ENCODE data around the gene PIP4P1. TPM values are rescaled to one million over a fixed set of nuclear protein-coding genes. Genes with fewer than 3 reads are reported as not detected.

The PIP4P1 gene
- total and polyA plus RNA-seq, 8 donors, result 2.0 to 30.5 (median 22.4) TPM

DNA sequence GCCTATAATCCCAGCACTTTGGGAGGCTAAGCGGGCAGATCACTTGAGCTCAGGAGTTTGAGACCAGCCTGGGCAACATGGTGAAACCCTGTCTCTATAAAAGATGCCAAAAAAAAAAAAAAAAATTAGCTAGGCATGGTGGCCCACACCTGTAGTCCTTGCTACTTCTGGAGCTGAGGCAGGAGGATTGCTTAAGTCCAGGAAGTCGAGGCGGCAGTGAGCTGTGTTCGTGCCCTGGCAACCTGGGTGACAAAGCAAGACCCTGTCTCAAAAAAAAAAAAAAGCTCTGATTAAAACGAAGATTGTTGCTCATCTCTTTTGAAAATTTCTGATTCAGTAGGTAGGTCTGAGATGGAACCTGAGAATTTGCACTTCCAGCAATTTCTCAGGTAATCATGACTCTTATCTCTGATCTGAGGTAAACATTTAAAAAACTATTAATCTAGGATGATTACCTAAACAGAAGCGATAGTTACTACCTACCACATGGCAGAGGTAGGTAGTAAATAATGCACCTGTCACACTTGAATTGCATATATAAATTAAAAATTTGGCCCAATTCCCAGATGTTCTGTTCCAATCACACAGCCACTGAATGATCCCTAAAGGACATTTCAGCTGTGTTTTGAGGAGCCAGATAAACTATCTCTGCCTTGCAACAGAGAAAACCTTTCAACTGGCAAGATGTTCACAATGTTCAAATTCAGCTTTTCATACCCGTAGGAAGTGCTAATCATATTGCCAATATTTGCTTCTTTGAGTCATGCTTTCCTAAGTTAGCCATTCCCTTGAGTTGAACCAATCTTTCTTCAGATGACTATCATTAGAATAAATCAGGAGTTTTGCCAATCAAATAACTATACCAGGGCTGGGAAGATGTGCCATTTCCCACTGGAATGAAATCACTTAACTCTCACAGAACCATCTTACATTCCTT, 43.7 kb downstream of the PIP4P1 start:
- DNase-seq, result peak in 1 of 2 donors; percentile 41
- no peak for TF ChIP-seq POLR2A (IDR thresholded peaks at IDR 0.05)
- peak in 2 of 3 donors; percentile 60 to 61 for TF ChIP-seq POLR2AphosphoS5 (IDR thresholded peaks at IDR 0.05)
- TF ChIP-seq EP300 (IDR thresholded peaks at IDR 0.05), result no peak
- H3K9me3 ChIP-seq, result no peaks in the 10 kb centered on the region
- peak overlapping the region; percentile 15 to 79 (median 72) for H3K27ac ChIP-seq
- no peak overlapping the region for H3K4me3 ChIP-seq
- H3K36me3 ChIP-seq, result no peaks in the 10 kb centered on the region
- H3K4me1 ChIP-seq, result peaks cover 25 to 47% (median 27%) of the 10 kb centered on the region in 4 donors
- no peaks in the 10 kb centered on the region for H3K27me3 ChIP-seq
- intact Hi-C loops (cut with DNase I; ENCODE audit: low total_unique reads), result loop anchor here (10.0 kb wide), 1 partner anchor 57 kb away; no protein-coding TSS in a partner anchor
- WGBS, 5 donors, result 34 to 59% (median 45%) methylated on average over 7 of the region's 7 CpGs

DNA sequence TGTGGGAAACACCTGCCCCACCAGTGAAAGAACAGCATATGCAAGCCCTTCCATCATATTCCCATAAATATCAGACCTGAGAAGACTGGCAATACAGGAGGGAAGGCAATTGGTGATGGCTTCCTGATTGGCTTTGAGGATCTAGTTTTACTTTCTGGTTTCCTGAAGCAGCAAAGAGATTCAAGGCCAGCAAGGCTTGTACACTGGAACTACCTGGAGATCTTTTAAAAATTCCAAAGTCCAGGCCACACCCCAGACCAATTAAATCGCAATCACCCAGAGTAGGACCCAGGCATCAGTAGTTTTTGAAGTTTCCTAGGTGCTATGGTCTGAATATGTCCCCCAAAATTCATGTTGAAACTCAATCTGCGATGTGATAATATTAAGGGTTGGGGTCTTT, 45.0 kb downstream of the PIP4P1 start:
- DNase-seq, result peak in 1 of 2 donors; percentile 46
- H3K4me1 ChIP-seq, result peaks cover 31 to 60% (median 36%) of the 10 kb centered on the region in 4 donors
- H3K27me3 ChIP-seq, result no peaks in the 10 kb centered on the region
- intact Hi-C loops (cut with DNase I; ENCODE audit: low total_unique reads), result loop anchor here (10.0 kb wide), 1 partner anchor 59 kb away; no protein-coding TSS in a partner anchor
- WGBS, 5 donors, result 67 to 77% (median 74%) methylated on average over 2 of the region's 2 CpGs
- H3K4me3 ChIP-seq, result no peak overlapping the region
- TF ChIP-seq, protein P1, sequence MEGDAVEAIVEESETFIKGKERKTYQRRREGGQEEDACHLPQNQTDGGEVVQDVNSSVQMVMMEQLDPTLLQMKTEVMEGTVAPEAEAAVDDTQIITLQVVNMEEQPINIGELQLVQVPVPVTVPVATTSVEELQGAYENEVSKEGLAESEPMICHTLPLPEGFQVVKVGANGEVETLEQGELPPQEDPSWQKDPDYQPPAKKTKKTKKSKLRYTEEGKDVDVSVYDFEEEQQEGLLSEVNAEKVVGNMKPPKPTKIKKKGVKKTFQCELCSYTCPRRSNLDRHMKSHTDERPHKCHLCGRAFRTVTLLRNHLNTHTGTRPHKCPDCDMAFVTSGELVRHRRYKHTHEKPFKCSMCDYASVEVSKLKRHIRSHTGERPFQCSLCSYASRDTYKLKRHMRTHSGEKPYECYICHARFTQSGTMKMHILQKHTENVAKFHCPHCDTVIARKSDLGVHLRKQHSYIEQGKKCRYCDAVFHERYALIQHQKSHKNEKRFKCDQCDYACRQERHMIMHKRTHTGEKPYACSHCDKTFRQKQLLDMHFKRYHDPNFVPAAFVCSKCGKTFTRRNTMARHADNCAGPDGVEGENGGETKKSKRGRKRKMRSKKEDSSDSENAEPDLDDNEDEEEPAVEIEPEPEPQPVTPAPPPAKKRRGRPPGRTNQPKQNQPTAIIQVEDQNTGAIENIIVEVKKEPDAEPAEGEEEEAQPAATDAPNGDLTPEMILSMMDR (IDR thresholded peaks at IDR 0.05), result no peak
- TF ChIP-seq POLR2AphosphoS5 (IDR thresholded peaks at IDR 0.05), result no peak
- TF ChIP-seq EP300 (IDR thresholded peaks at IDR 0.05), result no peak
- TF ChIP-seq POLR2A (IDR thresholded peaks at IDR 0.05), result no peak
- no peaks in the 10 kb centered on the region for H3K36me3 ChIP-seq
- peak overlapping the region; percentile 58 to 79 (median 72) for H3K27ac ChIP-seq
- no peaks in the 10 kb centered on the region for H3K9me3 ChIP-seq

DNA sequence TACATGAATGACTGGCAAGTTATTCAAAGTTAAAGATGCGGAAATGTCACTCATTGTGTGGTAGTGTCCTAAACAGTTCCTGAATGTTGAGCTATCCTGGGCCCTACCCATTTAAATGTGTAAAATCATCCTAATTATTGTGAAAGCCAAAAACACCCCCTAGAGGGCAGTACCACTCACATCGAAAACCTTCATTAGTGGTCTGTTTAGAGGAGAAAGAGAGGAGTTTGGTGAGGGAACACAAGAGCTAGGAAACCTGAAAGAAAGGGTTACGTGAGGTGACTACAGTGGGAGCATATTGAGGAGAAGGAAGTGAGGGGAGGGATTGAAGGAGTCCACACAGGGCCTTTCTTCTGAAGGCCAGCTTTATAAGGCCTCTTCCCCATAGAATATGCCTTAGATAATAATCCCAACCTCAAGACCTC, 45.4 kb downstream of the PIP4P1 start:
- peaks cover 31 to 65% (median 41%) of the 10 kb centered on the region in 4 donors for H3K4me1 ChIP-seq
- H3K27ac ChIP-seq, result peak overlapping the region; percentile 58 to 79 (median 72)
- no peak overlapping the region for H3K4me3 ChIP-seq
- intact Hi-C loops (cut with DNase I; ENCODE audit: low total_unique reads), result loop anchor here (10.0 kb wide), 1 partner anchor 59 kb away; no protein-coding TSS in a partner anchor
- H3K36me3 ChIP-seq, result no peaks in the 10 kb centered on the region
- H3K27me3 ChIP-seq, result no peaks in the 10 kb centered on the region
- peak in 1 of 2 donors; percentile 76 for DNase-seq
- TF ChIP-seq POLR2A (IDR thresholded peaks at IDR 0.05), result no peak
- TF ChIP-seq EP300 (IDR thresholded peaks at IDR 0.05), result no peak
- TF ChIP-seq, protein P1 (IDR thresholded peaks at IDR 0.05), result peak in 5 of 7 experiments; percentile 38 to 51 (median 46)
- 33 to 46% (median 43%) methylated on average over 3 of the region's 3 CpGs for WGBS, 5 donors
- H3K9me3 ChIP-seq, result no peaks in the 10 kb centered on the region

DNA sequence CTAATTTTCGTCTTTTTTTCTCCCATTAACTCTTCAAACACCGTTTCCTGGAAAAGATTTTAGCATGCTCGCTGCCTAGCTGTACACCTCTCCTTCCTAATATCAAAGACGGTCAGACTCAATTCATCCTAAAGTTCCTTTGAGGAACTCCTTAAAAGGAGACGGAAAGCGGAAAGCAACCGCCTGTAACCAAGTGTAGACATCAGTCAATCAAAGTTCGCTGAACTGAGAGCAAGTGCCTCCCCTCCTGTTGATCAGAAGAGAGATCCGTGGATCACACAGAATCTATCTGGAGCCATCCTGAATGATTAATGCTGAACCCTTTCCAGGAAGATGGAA, 47.5 kb downstream of the PIP4P1 start:
- TF ChIP-seq, protein P1 (IDR thresholded peaks at IDR 0.05), result no peak
- TF ChIP-seq POLR2A (IDR thresholded peaks at IDR 0.05), result no peak
- no peak for TF ChIP-seq POLR2AphosphoS5 (IDR thresholded peaks at IDR 0.05)
- no peak for TF ChIP-seq EP300 (IDR thresholded peaks at IDR 0.05)
- WGBS, 5 donors, result 1 to 2% (median 2%) methylated on average over 9 of the region's 9 CpGs
- peak overlapping the region; percentile 64 to 95 (median 78) for H3K4me3 ChIP-seq
- peaks cover 0 to 3% (median 1%) of the 10 kb centered on the region in 4 donors for H3K36me3 ChIP-seq
- intact Hi-C loops (cut with DNase I; ENCODE audit: low total_unique reads), result loop anchor here (10.0 kb wide), 1 partner anchor 61 kb away; no protein-coding TSS in a partner anchor
- peaks cover 23 to 59% (median 35%) of the 10 kb centered on the region in 4 donors for H3K4me1 ChIP-seq
- peak in 1 of 2 donors; percentile 41 for DNase-seq
- H3K9me3 ChIP-seq, result no peaks in the 10 kb centered on the region
- peak overlapping the region; percentile 92 to 99 (median 96) for H3K27ac ChIP-seq
- no peaks in the 10 kb centered on the region for H3K27me3 ChIP-seq

Measured in stomach (tissue), 9 donors.